Astrocyte (in vitro differentiated cells and primary cell): Measurements from ENCODE around the gene OR11H6. TPM values are rescaled to one million over a fixed set of nuclear protein-coding genes. Genes with fewer than 3 reads are reported as not detected.

Source experiments
- DNase-seq: peaks from one replicate; pipeline ENCODE4 v3.0.0-alpha.2; 2010; ENCODE audit warnings: low read depth
- FAIRE-seq: peaks from 2 replicates; lab custom pipeline; 2011; peaks lifted over from hg19 to GRCh38; lab: Jason Lieb, UNC
- H2AFZ ChIP-seq: 2 replicates; pipeline ENCODE4 v1.6.0; 2012; ENCODE audit warnings: low read depth, low read length, inconsistent platforms
- H3K27ac ChIP-seq: 2 replicates; pipeline ENCODE4 v1.5.1; 2011; ENCODE audit warnings: low read depth, low read length, inconsistent platforms
- H3K27me3 ChIP-seq: 2 replicates; pipeline ENCODE4 v1.6.0; 2011; ENCODE audit warnings: low read length, inconsistent platforms; ENCODE audit not compliant: insufficient read depth
- H3K36me3 ChIP-seq: 2 replicates; pipeline ENCODE4 v1.5.1; 2011; ENCODE audit warnings: low read length, inconsistent platforms; ENCODE audit not compliant: insufficient read depth
- H3K4me1 ChIP-seq: 2 replicates; pipeline ENCODE4 v1.5.1; 2011; ENCODE audit warnings: low read length, inconsistent platforms; ENCODE audit not compliant: insufficient read depth
- H3K4me2 ChIP-seq: 2 replicates; pipeline ENCODE4 v1.6.0; 2012; ENCODE audit warnings: low read length, inconsistent platforms
- H3K4me3 ChIP-seq: 2 replicates; pipeline ENCODE4 v1.5.1; 2011; ENCODE audit warnings: low read depth, mild to moderate bottlenecking, low read length, inconsistent platforms; ENCODE audit not compliant: insufficient read depth
- H3K79me2 ChIP-seq: 2 replicates; pipeline ENCODE4 v1.6.0; 2012; ENCODE audit warnings: mild to moderate bottlenecking, low read length, inconsistent platforms; ENCODE audit not compliant: insufficient read depth
- H3K9ac ChIP-seq: 2 replicates; pipeline ENCODE4 v1.6.0; 2012; ENCODE audit warnings: mild to moderate bottlenecking, low read length, inconsistent platforms
- H3K9me3 ChIP-seq: 2 replicates; pipeline ENCODE4 v1.5.1; 2012; ENCODE audit warnings: low read depth, mild to moderate bottlenecking, low read length, inconsistent platforms; ENCODE audit not compliant: insufficient read depth
- H4K20me1 ChIP-seq: 2 replicates; pipeline ENCODE4 v1.6.0; 2012; ENCODE audit warnings: low read length, inconsistent platforms; ENCODE audit not compliant: insufficient read depth
- H3K27ac Mint-ChIP-seq: one replicate; pipeline ENCODE4 v1.8.0; 2021; ENCODE audit warnings: mild to moderate bottlenecking, mixed read lengths; ENCODE audit not compliant: unreplicated experiment
- H3K27me3 Mint-ChIP-seq: one replicate; pipeline ENCODE4 v1.8.0; 2021; ENCODE audit warnings: low read depth, mixed read lengths; ENCODE audit not compliant: unreplicated experiment
- H3K36me3 Mint-ChIP-seq: one replicate; pipeline ENCODE4 v1.8.0; 2021; ENCODE audit warnings: low read depth, mixed read lengths; ENCODE audit not compliant: unreplicated experiment
- H3K4me1 Mint-ChIP-seq: one replicate; pipeline ENCODE4 v1.8.0; 2021; ENCODE audit warnings: low read depth, mixed read lengths; ENCODE audit not compliant: unreplicated experiment
- H3K4me3 Mint-ChIP-seq: one replicate; pipeline ENCODE4 v1.8.0; 2021; ENCODE audit warnings: mild to moderate bottlenecking, moderate library complexity, mixed read lengths; ENCODE audit not compliant: unreplicated experiment
- H3K9me3 Mint-ChIP-seq: one replicate; pipeline ENCODE4 v1.8.0; 2021; ENCODE audit warnings: mild to moderate bottlenecking, mixed read lengths; ENCODE audit not compliant: unreplicated experiment
- CTCF ChIP-seq: IDR thresholded peaks from 2 replicates; pipeline ENCODE4 v1.5.1; 2011; ENCODE audit warnings: low read depth, mild to moderate bottlenecking, inconsistent platforms, low read length, moderate library complexity; ENCODE audit not compliant: insufficient read depth
- EZH2 ChIP-seq: IDR thresholded peaks from 2 replicates; pipeline ENCODE4 v1.6.1; 2012; ENCODE audit warnings: mild to moderate bottlenecking, low read length, inconsistent platforms; ENCODE audit not compliant: insufficient read depth
- total RNA-seq: library from RNA; stranded (reverse); gene quantifications from 2 replicates; pipeline ENCODE4 v1.2.1, GENCODE V29; 2021

Gene OR11H6
- total RNA-seq, 1 donor from 2014 or later, result not detected

DNA sequence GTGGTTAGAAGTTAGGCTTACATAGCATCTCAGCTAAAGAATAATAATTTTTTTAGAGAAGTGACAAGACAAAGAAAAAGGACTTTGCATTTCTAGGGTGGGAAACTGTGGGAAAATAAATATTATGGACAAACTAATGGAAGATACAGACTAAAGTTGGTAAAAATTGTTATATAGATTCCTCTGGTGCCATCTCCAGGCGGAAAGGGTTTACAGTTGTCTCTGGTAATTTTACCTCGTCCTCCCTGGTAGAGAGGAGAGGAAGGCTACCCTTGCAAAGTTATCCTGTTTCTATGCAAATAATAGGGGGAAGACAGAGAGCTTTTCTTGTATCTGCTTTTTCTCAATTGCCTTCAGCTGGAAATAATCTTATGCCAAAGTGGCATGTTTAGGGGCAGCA, 27.6 kb upstream of the OR11H6 start:
- Histone ChIP-seq H3K79me2 (no peaks in the 10 kb centered on the region), H3K4me2 (no peak overlapping the region), H3K4me1 (no peaks in the 10 kb centered on the region), H3K9me3 (no peaks in the 10 kb centered on the region), H3K9ac (no peak overlapping the region), H3K27ac (no peak overlapping the region), H4K20me1 (no peaks in the 10 kb centered on the region), H3K36me3 (no peaks in the 10 kb centered on the region), H3K4me3 (no peak overlapping the region), H3K27me3 (no peaks in the 10 kb centered on the region), H2AFZ (no peak overlapping the region)
- H3K27ac Mint-ChIP-seq, result no peak overlapping the region
- no peaks in the 10 kb centered on the region for H3K27me3 Mint-ChIP-seq
- DNase-seq, result no peak
- TF ChIP-seq CTCF, result no peak
- no peak for TF ChIP-seq EZH2
- no peak for FAIRE-seq
- H3K9me3 Mint-ChIP-seq, result peaks cover 3% of the 10 kb centered on the region
- no peaks in the 10 kb centered on the region for H3K36me3 Mint-ChIP-seq
- H3K4me3 Mint-ChIP-seq, result no peak overlapping the region
- no peaks in the 10 kb centered on the region for H3K4me1 Mint-ChIP-seq

- Histone ChIP-seq H3K9ac (no peak overlapping the region), H3K27ac (no peak overlapping the region), H2AFZ (no peak overlapping the region), H3K79me2 (no peaks in the 10 kb centered on the region), H3K36me3 (no peaks in the 10 kb centered on the region), H4K20me1 (no peaks in the 10 kb centered on the region), H3K4me2 (no peak overlapping the region), H3K27me3 (no peaks in the 10 kb centered on the region), H3K9me3 (no peaks in the 10 kb centered on the region), H3K4me1 (no peaks in the 10 kb centered on the region), H3K4me3 (no peak overlapping the region)
- Mint-ChIP-seq H3K36me3 (no peaks in the 10 kb centered on the region), H3K4me1 (no peaks in the 10 kb centered on the region), H3K27ac (no peak overlapping the region), H3K4me3 (no peak overlapping the region), H3K27me3 (no peaks in the 10 kb centered on the region), H3K9me3 (peaks cover 6% of the 10 kb centered on the region)
- TF ChIP-seq EZH2 (no peak), CTCF (no peak)
- FAIRE-seq (no peak), DNase-seq (no peak)
Measured at GRCh38 chr14:20197459-20197858, 26.1 kb upstream of the OR11H6 start.

- no peaks in the 10 kb centered on the region for H3K4me1 Mint-ChIP-seq
- Histone ChIP-seq H3K4me3 (no peak overlapping the region), H2AFZ (no peak overlapping the region)
Measured at GRCh38 chr14:20198991-20199390, 24.5 kb upstream of the OR11H6 start.

More at GRCh38 chr14:20198991-20199390, 24.5 kb upstream of the OR11H6 start:
- no peaks in the 10 kb centered on the region for H3K36me3 ChIP-seq
- FAIRE-seq (no peak), DNase-seq (no peak)
- Mint-ChIP-seq H3K36me3 (no peaks in the 10 kb centered on the region), H3K27me3 (no peaks in the 10 kb centered on the region), H3K4me3 (no peak overlapping the region), H3K27ac (no peak overlapping the region), H3K9me3 (peaks cover 2% of the 10 kb centered on the region)
- no peaks in the 10 kb centered on the region for H3K27me3 ChIP-seq
- H3K4me2 ChIP-seq, result no peak overlapping the region
- H4K20me1 ChIP-seq, result no peaks in the 10 kb centered on the region
- H3K9me3 ChIP-seq, result no peaks in the 10 kb centered on the region
- TF ChIP-seq EZH2 (no peak), CTCF (no peak)
- H3K27ac ChIP-seq, result no peak overlapping the region
- H3K9ac ChIP-seq, result no peak overlapping the region
- no peaks in the 10 kb centered on the region for H3K79me2 ChIP-seq
- H3K4me1 ChIP-seq, result no peaks in the 10 kb centered on the region
